BJ (cell line): Measurements from ENCODE around the gene FMN1. TPM values are rescaled to one million over a fixed set of nuclear protein-coding genes. Genes with fewer than 3 reads are reported as not detected.
A peak's percentile ranks its signal among the peaks of the same experiment; 100 is the strongest.

Experiments
- CTCF ChIA-PET: fragments of 350-600 bp; formaldehyde crosslinking; extraction: SDS; loops from one replicate; lab custom pipeline; 2021; ENCODE audit warnings: antibody characterized with exemption, inconsistent platforms; lab: Yijun Ruan, JAX
- POLR2A ChIA-PET: fragments of 300-600 bp; sonication (Branson Sonifier 250); formaldehyde crosslinking; extraction: SDS; loops from one replicate; lab custom pipeline; 2021; ENCODE audit warnings: antibody characterized with exemption; lab: Charles Lee
- DNase-seq: peaks from one replicate; pipeline ENCODE4 v3.0.0-alpha.2; 2011; ENCODE audit warnings: low read depth
- H3K27me3 ChIP-seq: 2 replicates; pipeline ENCODE4 v1.6.0; 2011; ENCODE audit warnings: low read length; ENCODE audit not compliant: control insufficient read depth, insufficient read depth
- H3K36me3 ChIP-seq: 2 replicates; pipeline ENCODE4 v1.5.1; 2011; ENCODE audit warnings: low read length; ENCODE audit not compliant: control insufficient read depth, insufficient read depth
- H3K4me3 ChIP-seq: 2 replicates; pipeline ENCODE4 v1.5.1; 2011; ENCODE audit warnings: low read depth, mild to moderate bottlenecking, control low read depth, low read length
- CTCF ChIP-seq: IDR thresholded peaks from 2 replicates; pipeline ENCODE4 v1.5.1; 2011; ENCODE audit warnings: low read depth, mild to moderate bottlenecking, control low read depth, inconsistent platforms, low read length, moderate library complexity; ENCODE audit not compliant: insufficient read depth
- polyA plus RNA-seq: library from polyadenylated mRNA; depleted of rRNA; stranded (reverse); fragments of >200 nt; gene quantifications from 2 replicates; pipeline ENCODE4 v1.2.3, GENCODE V29; 2011

FMN1 gene
- polyA plus RNA-seq, 1 experiment = 2.6 TPM

- CTCF ChIA-PET = no interaction called here
- no peaks in the 10 kb centered on the region for H3K36me3 ChIP-seq
- POLR2A ChIA-PET = interaction anchor here (0.7 kb wide), 1 partner anchor 17 kb away, joined by 4 read pairs; no protein-coding TSS in a partner anchor
- no peak for TF ChIP-seq CTCF
- H3K4me3 ChIP-seq = no peak overlapping the region
- DNase-seq = peak; percentile 90
- H3K27me3 ChIP-seq = no peaks in the 10 kb centered on the region
Observed at GRCh38 chr15:32870240-32871033, 324.1 kb downstream of the FMN1 start.

- POLR2A ChIA-PET = no interaction called here
- CTCF ChIA-PET = interaction anchor here (0.7 kb wide), 2 partner anchors 25 to 66 kb away, joined by 3 to 4 read pairs; no protein-coding TSS in a partner anchor
- Histone ChIP-seq H3K4me3 (no peak overlapping the region), H3K27me3 (no peaks in the 10 kb centered on the region), H3K36me3 (no peaks in the 10 kb centered on the region)
- no peak for TF ChIP-seq CTCF
- no peak for DNase-seq
Observed at GRCh38 chr15:32869776-32870175, 324.7 kb downstream of the FMN1 start.

GRCh38 chr15:32867313-32867626 is 327.2 kb downstream of the FMN1 start:
- CTCF ChIA-PET = interaction anchor here (1.0 to 1.1 kb wide), 3 partner anchors 11 to 22 kb away, joined by 3 to 4 read pairs (median 4); no protein-coding TSS in a partner anchor
- Histone ChIP-seq H3K36me3 (no peaks in the 10 kb centered on the region), H3K4me3 (no peak overlapping the region), H3K27me3 (no peaks in the 10 kb centered on the region)
- TF ChIP-seq CTCF = no peak
- DNase-seq = no peak
- POLR2A ChIA-PET = interaction anchor here (1.4 kb wide), 1 partner anchor 21 kb away, joined by 21 read pairs; no protein-coding TSS in a partner anchor

- ChIA-PET POLR2A (interaction anchor here (0.6 to 1.4 kb wide), 2 partner anchors 22 to 90 kb away, joined by 7 to 21 read pairs; no protein-coding TSS in a partner anchor), CTCF (interaction anchor here (1.0 kb wide), 2 partner anchors 21 to 22 kb away, joined by 3 to 4 read pairs; no protein-coding TSS in a partner anchor)
Observed at GRCh38 chr15:32866454-32867312, 327.8 kb downstream of the FMN1 start.

More at GRCh38 chr15:32866454-32867312, 327.8 kb downstream of the FMN1 start:
- no peak for TF ChIP-seq CTCF
- DNase-seq = no peak
- Histone ChIP-seq H3K27me3 (no peaks in the 10 kb centered on the region), H3K36me3 (no peaks in the 10 kb centered on the region), H3K4me3 (no peak overlapping the region)
